Heart left ventricle (tissue), 13 donors: ENCODE measurements around the gene EIPR1.

Experiments
- POLR2A ChIP-seq, 2 donors: fragments of 450-650 bp; IDR thresholded peaks; one replicate each; pipeline ENCODE4 v1.6.1; 2017; ENCODE audit warnings: antibody characterized with exemption in 2 of 2, mild to moderate bottlenecking in 2 of 2, moderate library complexity in 2 of 2
- TF ChIP-seq, protein P1 (sequence below), 12 donors: fragments of 200-600 bp; sonication (generic) in 4 of 12; IDR thresholded peaks; one replicate each; pipeline versions ENCODE4 v1.5.0 to v1.8.0; 2018 to 2022; ENCODE audit warnings: antibody characterized with exemption in 12 of 12, mild to moderate bottlenecking in 5 of 12
- donor health status: ischemic (EF 13 %, LVEDD 7.1; RV severe dilation, severe dysfunction).
- donor health status: DM: no; HTN: yes; CAD: no.
- donor health status: DM: no; HTN: no; CAD: no.
- donor health status: ischemic (EF 25% LVEDD 6.9; RV normal size, moderate dysfunction).
- donor health status: ischemic (EF 25% LVEDD 5.7; RV mildly dilated, moderate dysfunction).
- donor health status: ischemic (EF 35%, LVEDD 5.7; RV mildly dilated, moderate dysfunction).
- donor health status: nonischemic (EF 11% LVEDD 7.7; RV severe dilation, severe dysfunction).
- donor health status: DM: yes; HTN: yes; CAD: no.
- donor health status: PGD.
- donor health status: ischemic (EF 29% LVEDD 5.4; RV normal size, mild dysfunction).
- donor health status: nonischemic (EF 23%, LVEDD 6.1; RV moderate dilation, normal function).

DNA sequence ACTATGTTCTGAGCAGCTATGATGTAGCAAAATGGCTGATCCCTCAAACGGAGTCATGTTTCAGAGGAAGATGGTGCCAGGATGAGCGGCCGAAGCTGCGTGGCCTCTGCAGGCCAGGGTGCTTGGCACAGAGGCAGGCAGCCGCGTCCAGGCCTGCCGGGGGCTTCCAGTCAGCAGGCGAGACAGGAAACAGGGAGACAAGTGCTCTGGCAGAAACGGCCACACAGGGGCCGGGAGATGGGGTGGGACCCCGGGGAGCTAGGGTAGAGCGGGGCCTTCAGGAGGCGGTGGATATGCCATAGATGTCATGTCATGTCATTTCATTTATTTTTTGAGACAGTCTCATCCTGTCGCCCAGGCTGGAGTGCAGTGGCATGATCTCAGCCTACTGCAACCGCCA lies 50.7 kb downstream of the EIPR1 start:
- TF ChIP-seq, protein P1, sequence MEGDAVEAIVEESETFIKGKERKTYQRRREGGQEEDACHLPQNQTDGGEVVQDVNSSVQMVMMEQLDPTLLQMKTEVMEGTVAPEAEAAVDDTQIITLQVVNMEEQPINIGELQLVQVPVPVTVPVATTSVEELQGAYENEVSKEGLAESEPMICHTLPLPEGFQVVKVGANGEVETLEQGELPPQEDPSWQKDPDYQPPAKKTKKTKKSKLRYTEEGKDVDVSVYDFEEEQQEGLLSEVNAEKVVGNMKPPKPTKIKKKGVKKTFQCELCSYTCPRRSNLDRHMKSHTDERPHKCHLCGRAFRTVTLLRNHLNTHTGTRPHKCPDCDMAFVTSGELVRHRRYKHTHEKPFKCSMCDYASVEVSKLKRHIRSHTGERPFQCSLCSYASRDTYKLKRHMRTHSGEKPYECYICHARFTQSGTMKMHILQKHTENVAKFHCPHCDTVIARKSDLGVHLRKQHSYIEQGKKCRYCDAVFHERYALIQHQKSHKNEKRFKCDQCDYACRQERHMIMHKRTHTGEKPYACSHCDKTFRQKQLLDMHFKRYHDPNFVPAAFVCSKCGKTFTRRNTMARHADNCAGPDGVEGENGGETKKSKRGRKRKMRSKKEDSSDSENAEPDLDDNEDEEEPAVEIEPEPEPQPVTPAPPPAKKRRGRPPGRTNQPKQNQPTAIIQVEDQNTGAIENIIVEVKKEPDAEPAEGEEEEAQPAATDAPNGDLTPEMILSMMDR (IDR thresholded peaks at IDR 0.05) = no peak
- no peak for TF ChIP-seq POLR2A (IDR thresholded peaks at IDR 0.05)
